Gastrocnemius medialis (tissue), 4 donors: ENCODE results near the gene ERAL1. TPM values are rescaled to one million over a fixed set of nuclear protein-coding genes. Genes with fewer than 3 reads are reported as not detected.

Experiments used
- ATAC-seq, 2 donors: fragments of 150-250 bp; one replicate each; pipeline ENCODE4 v1.9.1; 2016
- DNase-seq, 2 donors: peaks; one replicate each; pipeline ENCODE4 v3.0.0-alpha.2; 2019
- H3K27ac ChIP-seq, 4 donors: fragments of 200-600 bp; sonication (generic); 1 replicate in 1 of 4; 2 replicates in 3 of 4; pipeline ENCODE4 v1.5.1; 2016 to 2018; ENCODE audit warnings: mild to moderate bottlenecking in 2 of 4, moderate library complexity in 1 of 4
- H3K27me3 ChIP-seq, 3 donors: fragments of 200-600 bp; sonication (generic) in 2 of 3; 1 replicate in 1 of 3; 2 replicates in 2 of 3; pipeline versions ENCODE4 v1.5.1 to v1.6.0; 2016 to 2019; ENCODE audit warnings: mild to moderate bottlenecking in 1 of 3, moderate library complexity in 1 of 3
- H3K36me3 ChIP-seq, 2 donors: fragments of 200-600 bp; sonication (generic) in 1 of 2; one replicate each; pipeline ENCODE4 v1.5.1; 2017 to 2018
- H3K4me1 ChIP-seq, 2 donors: fragments of 200-600 bp; sonication (generic) in 1 of 2; one replicate each; pipeline ENCODE4 v1.5.1; 2016 to 2017; ENCODE audit warnings: mild to moderate bottlenecking in 2 of 2
- H3K4me3 ChIP-seq, 4 donors: fragments of 200-600 bp; sonication (generic) in 3 of 4; 1 replicate in 1 of 4; 2 replicates in 3 of 4; pipeline ENCODE4 v1.5.1; 2016 to 2019; ENCODE audit warnings: mild to moderate bottlenecking in 2 of 4
- H3K9me3 ChIP-seq, 3 donors: fragments of 200-600 bp; sonication (generic) in 2 of 3; 1 replicate in 1 of 3; 2 replicates in 2 of 3; pipeline ENCODE4 v1.5.1; 2016 to 2019
- POLR2A ChIP-seq, 2 donors: fragments of 450-650 bp; IDR thresholded peaks; one replicate each; pipeline ENCODE4 v1.6.1; 2017; ENCODE audit warnings: antibody characterized with exemption in 2 of 2, mild to moderate bottlenecking in 2 of 2, moderate library complexity in 2 of 2
- in situ Hi-C, 4 donors: fragments of 200-750 bp; cut with MboI; loops; one replicate each; pipeline versions ENCODE4 v1.15.0 to v1.8.0; 2017; ENCODE audit warnings: low sequenced_read_pairs in 4 of 4
- intact Hi-C: fragments of 100-400 bp; cut with DNase I; formaldehyde crosslinking; loops from one replicate; pipeline ENCODE4 v1.15.1; 2023; ENCODE audit warnings: low total_unique reads
- total RNA-seq, 4 donors: library from RNA; depleted of rRNA; stranded (reverse); fragments of >200 nt; gene quantifications; one replicate each; pipeline versions ENCODE4 v1.1.0 to v1.2.3, GENCODE V29; 2016
- TF ChIP-seq, protein P1 (sequence below), 5 experiments: fragments of 450-650 bp in 3 of 5; fragments of 200-600 bp in 2 of 5; sonication (generic) in 2 of 5; IDR thresholded peaks in 4 of 5; conservative IDR thresholded peaks in 1 of 5; 1 replicate in 4 of 5; 2 replicates in 1 of 5; pipeline ENCODE4 v1.5.1; 2016 to 2019; ENCODE audit warnings: antibody characterized with exemption in 5 of 5, mild to moderate bottlenecking in 3 of 5, moderate library complexity in 3 of 5

The ERAL1 gene
- total RNA-seq, 4 donors from 2014 or later, result 35.1 to 69.2 (median 64.1) TPM

DNA sequence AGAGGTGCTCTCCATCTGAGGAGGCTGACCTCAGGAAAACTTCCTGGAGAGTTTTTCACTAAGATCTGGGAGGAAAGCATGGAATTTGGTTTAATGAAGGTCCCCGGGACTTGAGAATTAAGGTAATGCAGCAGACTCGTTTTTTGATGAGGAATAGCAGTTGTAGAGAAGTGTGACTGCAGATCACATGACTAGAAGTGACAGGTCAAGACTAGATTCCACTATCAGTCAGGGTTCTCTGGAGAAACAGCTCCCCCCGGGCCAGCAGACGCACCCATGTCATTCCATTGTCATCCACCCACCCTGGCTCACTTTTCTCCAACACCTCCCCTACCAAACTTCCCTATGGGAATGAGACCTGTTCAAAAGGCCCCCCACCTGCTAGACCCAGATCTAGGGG is 50.0 kb downstream of the ERAL1 start:
- Histone ChIP-seq H3K27ac (no peak overlapping the region), H3K4me1 (peaks cover 6 to 30% of the 10 kb centered on the region in 2 donors), H3K27me3 (no peaks in the 10 kb centered on the region), H3K36me3 (peaks cover 0 to 39% of the 10 kb centered on the region in 2 donors), H3K4me3 (no peak overlapping the region), H3K9me3 (no peaks in the 10 kb centered on the region)
- in situ Hi-C loops, result no loop called here
- DNase-seq (no peak), ATAC-seq (no peak)
- TF ChIP-seq, protein P1, sequence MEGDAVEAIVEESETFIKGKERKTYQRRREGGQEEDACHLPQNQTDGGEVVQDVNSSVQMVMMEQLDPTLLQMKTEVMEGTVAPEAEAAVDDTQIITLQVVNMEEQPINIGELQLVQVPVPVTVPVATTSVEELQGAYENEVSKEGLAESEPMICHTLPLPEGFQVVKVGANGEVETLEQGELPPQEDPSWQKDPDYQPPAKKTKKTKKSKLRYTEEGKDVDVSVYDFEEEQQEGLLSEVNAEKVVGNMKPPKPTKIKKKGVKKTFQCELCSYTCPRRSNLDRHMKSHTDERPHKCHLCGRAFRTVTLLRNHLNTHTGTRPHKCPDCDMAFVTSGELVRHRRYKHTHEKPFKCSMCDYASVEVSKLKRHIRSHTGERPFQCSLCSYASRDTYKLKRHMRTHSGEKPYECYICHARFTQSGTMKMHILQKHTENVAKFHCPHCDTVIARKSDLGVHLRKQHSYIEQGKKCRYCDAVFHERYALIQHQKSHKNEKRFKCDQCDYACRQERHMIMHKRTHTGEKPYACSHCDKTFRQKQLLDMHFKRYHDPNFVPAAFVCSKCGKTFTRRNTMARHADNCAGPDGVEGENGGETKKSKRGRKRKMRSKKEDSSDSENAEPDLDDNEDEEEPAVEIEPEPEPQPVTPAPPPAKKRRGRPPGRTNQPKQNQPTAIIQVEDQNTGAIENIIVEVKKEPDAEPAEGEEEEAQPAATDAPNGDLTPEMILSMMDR (IDR thresholded peaks at IDR 0.05 in 4 of 5, conservative IDR thresholded peaks at IDR 0.05 in 1 of 5), result no peak
- no peak for TF ChIP-seq POLR2A (IDR thresholded peaks at IDR 0.05)
- intact Hi-C loops, result no loop called here

DNA sequence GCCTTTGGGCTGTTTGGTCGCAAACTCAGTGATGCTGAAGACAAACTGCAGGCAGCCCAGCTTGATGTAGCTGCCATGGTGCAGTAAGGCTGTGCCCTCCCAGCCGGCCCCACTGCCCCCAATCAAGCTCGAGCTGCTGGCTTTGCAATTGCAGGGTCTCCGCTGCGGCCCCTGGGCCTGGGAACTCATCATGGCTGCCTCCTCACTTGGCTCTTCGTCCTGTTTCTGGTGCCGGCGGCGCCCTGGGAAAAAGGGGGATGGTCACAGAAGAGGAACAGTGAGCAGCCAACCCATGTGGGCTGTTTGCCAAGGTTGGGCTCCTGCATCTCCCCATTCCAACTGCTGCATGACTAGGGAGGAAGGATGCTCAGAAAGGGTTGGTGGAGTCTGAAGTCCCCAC is 51.5 kb downstream of the ERAL1 start:
- Histone ChIP-seq H3K27me3 (no peaks in the 10 kb centered on the region), H3K4me1 (peaks cover 6 to 30% of the 10 kb centered on the region in 2 donors), H3K36me3 (peaks cover 0 to 54% of the 10 kb centered on the region in 2 donors), H3K4me3 (no peak overlapping the region), H3K27ac (no peak overlapping the region), H3K9me3 (no peaks in the 10 kb centered on the region)
- ATAC-seq, result no peak
- no peak for DNase-seq
- in situ Hi-C loops (no loop called here), intact Hi-C loops (no loop called here)
- TF ChIP-seq, protein P1 (IDR thresholded peaks at IDR 0.05 in 4 of 5, conservative IDR thresholded peaks at IDR 0.05 in 1 of 5), result no peak
- TF ChIP-seq POLR2A (IDR thresholded peaks at IDR 0.05), result no peak

DNA sequence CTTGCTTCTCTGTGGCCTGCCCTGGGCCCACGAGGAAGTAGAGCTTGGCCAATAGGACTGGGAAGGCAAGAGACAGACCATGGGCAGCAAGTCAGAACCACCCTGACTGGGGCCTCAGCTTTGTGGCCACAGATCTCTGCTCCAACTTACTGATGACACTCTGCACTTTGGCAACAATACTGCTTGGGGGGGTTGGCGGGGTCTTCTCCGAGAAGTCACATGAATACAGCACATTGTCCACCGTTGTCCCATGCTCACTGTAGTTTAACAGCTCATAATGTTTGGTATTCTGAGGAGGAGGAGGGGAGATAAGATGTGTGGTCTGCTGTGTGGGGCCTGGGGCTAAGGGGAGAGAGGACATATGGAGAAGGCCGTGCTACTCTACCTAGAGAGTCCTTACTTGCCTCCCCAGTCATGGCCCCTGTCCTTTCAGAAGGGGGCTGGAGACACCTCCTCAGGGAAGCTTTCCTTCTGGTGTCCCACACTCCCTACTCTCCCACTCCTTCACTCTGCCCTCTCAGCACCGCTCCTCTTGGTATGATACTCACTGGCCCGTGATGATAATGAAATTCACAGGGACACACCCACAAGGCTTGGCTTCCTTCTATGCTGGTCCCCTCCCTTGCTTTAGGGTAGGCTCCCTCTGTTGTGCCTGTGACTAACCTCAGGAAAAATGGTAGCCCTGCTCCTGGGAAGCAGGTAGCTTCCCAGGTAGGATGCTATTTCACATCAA is 52.1 kb downstream of the ERAL1 start:
- Histone ChIP-seq H3K36me3 (peaks cover 0 to 60% of the 10 kb centered on the region in 2 donors), H3K27ac (no peak overlapping the region)

DNA sequence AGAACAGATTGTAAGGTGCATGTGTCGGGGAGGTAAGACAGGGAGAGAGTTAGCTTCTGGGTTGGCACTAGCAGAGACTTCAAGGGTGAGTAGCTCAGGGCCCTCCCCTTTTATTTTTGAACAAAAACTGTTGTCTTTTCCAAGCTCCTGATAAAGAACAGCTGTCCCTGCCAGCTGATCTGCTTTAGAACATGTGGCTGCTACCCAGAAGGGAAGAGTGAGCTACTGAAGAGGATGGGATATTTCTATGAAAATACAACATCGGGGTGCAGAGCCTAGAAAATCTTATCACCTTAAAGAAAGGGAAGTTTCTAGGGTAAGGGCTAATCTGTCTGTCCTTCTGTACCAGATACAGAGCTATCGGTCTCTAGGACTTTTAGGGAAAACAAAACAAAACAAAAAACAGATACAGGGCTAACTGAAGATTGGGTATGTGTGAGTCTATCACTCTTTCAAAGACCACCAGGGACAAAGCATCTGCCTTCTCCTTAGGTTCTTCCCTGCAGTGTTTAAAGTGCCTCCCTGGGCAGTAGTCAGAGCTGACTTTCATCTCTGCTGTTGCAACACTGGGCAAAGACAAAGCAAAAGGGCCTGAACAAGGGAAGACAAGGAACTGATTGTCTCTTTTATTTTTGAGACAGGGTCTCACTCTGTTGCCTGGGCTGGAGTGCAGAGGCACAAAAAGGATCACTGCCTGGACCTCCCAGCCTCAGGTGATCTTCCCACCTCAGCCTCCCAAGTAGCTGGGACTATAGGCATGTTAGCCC is 53.1 kb downstream of the ERAL1 start:
- H3K9me3 ChIP-seq, result no peaks in the 10 kb centered on the region
- no peak for DNase-seq
- no peaks in the 10 kb centered on the region for H3K27me3 ChIP-seq
- no peak overlapping the region for H3K4me3 ChIP-seq
- peaks cover 6 to 22% of the 10 kb centered on the region in 2 donors for H3K4me1 ChIP-seq
- peak overlapping the region in 1 of 4 donors; percentile 39 for H3K27ac ChIP-seq
- intact Hi-C loops, result no loop called here
- no peak for ATAC-seq
- in situ Hi-C loops, result no loop called here
- peaks cover 0 to 70% of the 10 kb centered on the region in 2 donors for H3K36me3 ChIP-seq
- TF ChIP-seq, protein P1 (IDR thresholded peaks at IDR 0.05 in 4 of 5, conservative IDR thresholded peaks at IDR 0.05 in 1 of 5), result no peak
- TF ChIP-seq POLR2A (IDR thresholded peaks at IDR 0.05), result no peak

More for the DNA sequence above, 52.1 kb downstream of the ERAL1 start:
- Histone ChIP-seq H3K9me3 (no peaks in the 10 kb centered on the region), H3K27me3 (no peaks in the 10 kb centered on the region), H3K4me1 (peaks cover 6 to 27% of the 10 kb centered on the region in 2 donors), H3K4me3 (no peak overlapping the region)
- intact Hi-C loops (no loop called here), in situ Hi-C loops (no loop called here)
- TF ChIP-seq, protein P1 (IDR thresholded peaks at IDR 0.05 in 4 of 5, conservative IDR thresholded peaks at IDR 0.05 in 1 of 5), result no peak
- no peak for TF ChIP-seq POLR2A (IDR thresholded peaks at IDR 0.05)
- no peak for DNase-seq
- no peak for ATAC-seq
